B cell (primary cell): ENCODE data around the gene KRT75. TPM values are rescaled to one million over a fixed set of nuclear protein-coding genes. Genes with fewer than 3 reads are reported as not detected.

Experiments used
- ATAC-seq: fragments of 200-7000 bp; cut with Tn5 transposase; one replicate; pipeline ENCODE4 v1.10.0; 2021; ENCODE audit warnings: low read depth, mild to moderate bottlenecking, moderate number of reproducible peaks, moderate library complexity
- CTCF ChIA-PET: fragments of 350-600 bp; sonication (Branson Sonifier 250); formaldehyde crosslinking; loops from one replicate; lab custom pipeline; 2021; ENCODE audit warnings: antibody characterized with exemption, inconsistent platforms; lab: Charles Lee
- POLR2A ChIA-PET: fragments of 350-600 bp; sonication (Branson Sonifier 250); formaldehyde crosslinking; loops from one replicate; lab custom pipeline; 2021; ENCODE audit warnings: antibody characterized with exemption; lab: Charles Lee
- DNase-seq: peaks from one replicate; pipeline ENCODE4 v3.0.0; 2013
- H2AFZ ChIP-seq: 2 replicates; pipeline ENCODE4 v1.6.1; 2012; ENCODE audit warnings: mild to moderate bottlenecking, low read depth, low read length; ENCODE audit not compliant: insufficient read depth, poor library complexity, severe bottlenecking
- H3K27ac ChIP-seq, 2 donors: 1 replicate in 1 of 2; 2 replicates in 1 of 2; pipeline ENCODE4 v1.5.1; 2012 to 2013; ENCODE audit warnings: low read length in 2 of 2, mild to moderate bottlenecking in 2 of 2, moderate library complexity in 1 of 2
- H3K27me3 ChIP-seq, 4 experiments: fragments of 200-600 bp in 1 of 4; sonication (generic) in 1 of 4; replicated peaks in 1 of 4; 1 replicate in 2 of 4; 2 replicates in 2 of 4; pipeline versions ENCODE4 v1.6.1 to v1.7.0; 2013 to 2016; ENCODE audit warnings: low read length in 3 of 4, mild to moderate bottlenecking in 2 of 4, mixed read lengths in 1 of 4, moderate library complexity in 1 of 4; ENCODE audit not compliant: insufficient read depth in 4 of 4, control insufficient read depth in 3 of 4; ENCODE audit errors: control extremely low read depth in 1 of 4
- H3K36me3 ChIP-seq, 2 experiments: replicated peaks in 1 of 2; 1 replicate in 1 of 2; 2 replicates in 1 of 2; pipeline versions ENCODE4 v1.6.1 to v1.7.1; 2013; ENCODE audit warnings: low read length in 1 of 2; ENCODE audit not compliant: insufficient read depth in 2 of 2, control insufficient read depth in 1 of 2; ENCODE audit errors: control extremely low read depth in 1 of 2, extremely low read depth in 1 of 2
- H3K4me1 ChIP-seq, 2 donors: fragments of 200-600 bp in 1 of 2; sonication (generic) in 1 of 2; 1 replicate in 1 of 2; 2 replicates in 1 of 2; pipeline versions ENCODE4 v1.5.1 to v1.6.1; 2013 to 2017; ENCODE audit warnings: low read length in 2 of 2; ENCODE audit not compliant: control insufficient read depth in 2 of 2, insufficient read depth in 2 of 2
- H3K4me2 ChIP-seq: replicated peaks from 2 replicates; pipeline ENCODE3; 2012; ENCODE audit warnings: mild to moderate bottlenecking, low read depth, low read length; ENCODE audit not compliant: poor library complexity, severe bottlenecking
- H3K4me3 ChIP-seq, 5 experiments: fragments of 200-600 bp in 1 of 5; sonication (generic) in 1 of 5; 1 replicate in 3 of 5; 2 replicates in 2 of 5; pipeline versions ENCODE4 v1.5.1 to v1.7.0; 2011 to 2016; ENCODE audit warnings: low read length in 4 of 5, mild to moderate bottlenecking in 4 of 5, low read depth in 2 of 5, control low read depth in 1 of 5, moderate library complexity in 1 of 5; ENCODE audit not compliant: insufficient read depth in 1 of 5; ENCODE audit errors: control extremely low read depth in 1 of 5, extremely low read depth in 1 of 5
- H3K79me2 ChIP-seq: fragments of 200-600 bp; sonication (generic); one replicate; pipeline ENCODE4 v1.6.0; 2016; ENCODE audit warnings: low read length; ENCODE audit not compliant: control insufficient read depth, insufficient read depth
- H3K9ac ChIP-seq: fragments of 200-600 bp; sonication (generic); 2 replicates; pipeline ENCODE4 v1.6.1; 2017; ENCODE audit warnings: mild to moderate bottlenecking, low read length, moderate library complexity
- H3K9me3 ChIP-seq, 3 donors: one replicate each; pipeline versions ENCODE4 v1.6.1 to v1.7.1; 2013; ENCODE audit warnings: low read length in 2 of 3; ENCODE audit not compliant: control insufficient read depth in 2 of 3, insufficient read depth in 1 of 3; ENCODE audit errors: control extremely low read depth in 1 of 3
- H4K20me1 ChIP-seq: 2 replicates; pipeline ENCODE4 v1.6.0; 2012; ENCODE audit warnings: mild to moderate bottlenecking, low read length; ENCODE audit not compliant: insufficient read depth, control insufficient read depth, poor library complexity, severe bottlenecking
- H3K27ac Mint-ChIP-seq: one replicate; pipeline ENCODE4 v1.8.0; 2021; ENCODE audit warnings: mixed read lengths
- H3K27me3 Mint-ChIP-seq: one replicate; pipeline ENCODE4 v1.8.0; 2021; ENCODE audit warnings: mixed read lengths
- H3K4me1 Mint-ChIP-seq: one replicate; pipeline ENCODE4 v1.8.0; 2021; ENCODE audit warnings: mixed read lengths
- H3K4me3 Mint-ChIP-seq: one replicate; pipeline ENCODE4 v1.8.0; 2021; ENCODE audit warnings: mixed read lengths
- H3K9me3 Mint-ChIP-seq: one replicate; pipeline ENCODE4 v1.8.0; 2022; ENCODE audit warnings: mixed read lengths; ENCODE audit not compliant: insufficient read depth
- CTCF ChIP-seq: fragments of 200-600 bp; IDR thresholded peaks from one replicate; pipeline ENCODE4 v1.8.0; 2022; ENCODE audit warnings: antibody characterized with exemption, mild to moderate bottlenecking
- EZH2 ChIP-seq: IDR thresholded peaks from 2 replicates; pipeline ENCODE4 v1.6.1; 2012; ENCODE audit warnings: borderline replicate concordance, low read depth, mild to moderate bottlenecking, moderate library complexity, low read length; ENCODE audit not compliant: insufficient read depth, poor library complexity, severe bottlenecking
- WGBS: methylation state at CpG from one replicate; pipeline ENCODE4 v1.1.5; 2013; ENCODE audit warnings: missing lambda C conversion rate; ENCODE audit not compliant: insufficient coverage; 5-methylcytosine and 5-hydroxymethylcytosine counted together
- intact Hi-C: fragments of 100-400 bp; cut with micrococcal nuclease; formaldehyde crosslinking; loops from one replicate; pipeline ENCODE4 v1.10.0; 2022
- polyA plus RNA-seq: library from polyadenylated mRNA; depleted of rRNA; stranded (reverse); fragments of >200 nt; gene quantifications from 2 replicates; pipeline ENCODE4 v1.2.3, GENCODE V29; 2012
- total RNA-seq, 2 donors: library from RNA; stranded (reverse); fragments of 120-200 nt in 1 of 2; gene quantifications; 1 replicate in 1 of 2; 2 replicates in 1 of 2; pipeline versions ENCODE4 v1.2.3 to v1.2.4, GENCODE V29; 2013 to 2022

The KRT75 gene
- total and polyA plus RNA-seq, 2 donors (not counting 1 experiment from before 2014, with no cell fraction given), result not detected

DNA sequence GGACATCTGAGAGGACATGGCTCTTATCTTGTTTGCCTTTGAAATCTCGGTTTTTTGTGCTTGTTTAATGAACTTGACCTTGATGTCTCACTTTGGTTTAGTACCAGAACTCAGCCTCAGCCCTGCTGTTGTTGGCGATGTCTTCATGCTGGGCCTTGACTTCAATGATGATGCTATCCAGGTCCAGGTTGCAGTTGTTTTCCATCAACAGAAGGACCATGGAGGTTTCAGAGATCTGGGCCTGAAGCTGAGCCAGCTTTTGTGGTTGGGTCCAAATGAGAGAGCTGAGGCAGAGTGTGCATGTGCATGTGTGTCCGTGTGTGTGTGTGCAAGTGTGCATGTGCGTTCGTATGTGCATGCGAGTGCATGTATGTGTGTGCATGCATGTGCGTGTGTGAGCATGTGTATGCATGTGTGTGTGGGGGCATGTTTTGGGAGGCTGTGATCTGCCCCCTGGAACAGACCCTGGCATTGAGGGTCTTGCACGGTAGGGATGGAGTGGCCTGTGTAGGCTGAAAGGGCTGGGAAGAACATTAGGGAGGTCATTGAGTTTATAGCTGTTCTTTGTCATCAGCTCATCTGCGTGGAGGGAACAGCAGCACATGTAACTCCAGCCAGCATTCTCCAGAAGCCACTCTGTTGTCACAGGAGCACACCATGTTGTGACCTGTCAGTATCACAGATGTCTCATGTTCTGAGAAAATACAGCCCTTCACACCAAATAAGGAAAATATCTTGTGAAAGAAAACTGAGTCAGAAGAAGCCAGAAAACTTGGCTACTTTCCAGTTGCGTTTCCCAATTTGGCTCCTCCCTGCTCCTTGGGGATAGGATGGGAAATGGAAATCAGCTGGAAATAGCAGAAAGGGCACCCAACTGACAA lies 18.1 kb downstream of the KRT75 start:
- intact Hi-C loops, result no loop called here
- H3K27ac Mint-ChIP-seq, result no peak overlapping the region
- ATAC-seq (no peak), DNase-seq (no peak)
- no peaks in the 10 kb centered on the region for H3K27me3 ChIP-seq
- no peaks in the 10 kb centered on the region for H3K9me3 ChIP-seq
- H3K4me1 Mint-ChIP-seq, result no peaks in the 10 kb centered on the region
- no peaks in the 10 kb centered on the region for H3K79me2 ChIP-seq
- WGBS, result 81% methylated on average over 8 of the region's 10 CpGs
- no peaks in the 10 kb centered on the region for H3K9me3 Mint-ChIP-seq
- no peaks in the 10 kb centered on the region for H3K4me1 ChIP-seq
- H3K4me3 ChIP-seq, result no peak overlapping the region
- POLR2A ChIA-PET, result no interaction called here
- no peak overlapping the region for H3K9ac ChIP-seq
- H3K4me3 Mint-ChIP-seq, result no peak overlapping the region
- no peak overlapping the region for H2AFZ ChIP-seq
- CTCF ChIA-PET, result no interaction called here
- H3K4me2 ChIP-seq, result no peak overlapping the region
- H3K27me3 Mint-ChIP-seq, result peaks cover 46% of the 10 kb centered on the region
- no peaks in the 10 kb centered on the region for H3K36me3 ChIP-seq
- no peak overlapping the region for H3K27ac ChIP-seq
- H4K20me1 ChIP-seq, result no peaks in the 10 kb centered on the region
- TF ChIP-seq CTCF, result no peak
- TF ChIP-seq EZH2, result no peak

DNA sequence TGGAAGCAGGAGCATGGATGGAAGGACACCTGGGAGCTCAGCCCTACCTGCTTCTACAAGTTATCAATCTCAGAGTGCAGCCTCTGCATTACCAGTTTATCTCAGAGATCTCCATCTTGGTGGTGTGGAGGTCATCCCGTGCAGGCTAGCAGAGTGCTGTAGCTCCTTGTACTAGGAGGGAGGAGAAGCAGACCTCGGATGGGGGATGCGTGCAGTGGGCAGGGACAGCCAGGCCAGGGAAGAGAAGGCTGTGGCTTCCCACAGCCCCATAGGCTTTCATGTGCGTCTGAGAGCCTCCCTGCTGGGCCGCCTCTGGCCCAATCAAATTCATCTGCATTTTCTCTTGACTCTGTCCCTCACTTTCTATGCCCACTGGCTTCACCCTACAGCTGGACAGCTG lies 19.2 kb downstream of the KRT75 start:
- ChIA-PET CTCF (no interaction called here), POLR2A (no interaction called here)
- H3K9me3 Mint-ChIP-seq, result no peaks in the 10 kb centered on the region
- Histone ChIP-seq H3K27me3 (no peaks in the 10 kb centered on the region), H3K9ac (no peak overlapping the region), H4K20me1 (no peaks in the 10 kb centered on the region), H3K79me2 (no peaks in the 10 kb centered on the region), H2AFZ (no peak overlapping the region), H3K36me3 (no peaks in the 10 kb centered on the region), H3K4me2 (no peak overlapping the region), H3K27ac (no peak overlapping the region), H3K4me1 (no peaks in the 10 kb centered on the region), H3K9me3 (no peaks in the 10 kb centered on the region), H3K4me3 (no peak overlapping the region)
- DNase-seq, result no peak
- no peak overlapping the region for H3K27ac Mint-ChIP-seq
- WGBS, result 85% methylated on average over 4 of the region's 5 CpGs
- no peaks in the 10 kb centered on the region for H3K4me1 Mint-ChIP-seq
- no peak for ATAC-seq
- H3K27me3 Mint-ChIP-seq, result peaks cover 41% of the 10 kb centered on the region
- TF ChIP-seq CTCF (no peak), EZH2 (no peak)
- H3K4me3 Mint-ChIP-seq, result no peak overlapping the region
- intact Hi-C loops, result no loop called here
